GM06990 (cell line): ENCODE results near the gene MICAL2.

Source experiments
- DNase-seq: peaks from one replicate; pipeline ENCODE4 v3.0.0-alpha.2; 2011; ENCODE audit not compliant: insufficient read length; ENCODE audit errors: extremely low read depth
- H3K27me3 ChIP-seq: replicated peaks from 2 replicates; pipeline ENCODE4 v1.6.0; 2011; ENCODE audit warnings: low read length; ENCODE audit not compliant: control insufficient read depth, insufficient read depth
- H3K36me3 ChIP-seq: 2 replicates; pipeline ENCODE4 v1.5.1; 2011; ENCODE audit warnings: low read length; ENCODE audit not compliant: control insufficient read depth, insufficient read depth
- H3K4me3 ChIP-seq: replicated peaks from 2 replicates; pipeline ENCODE4 v1.5.1; 2011; ENCODE audit warnings: low read depth, mild to moderate bottlenecking, control low read depth, low read length
- TF ChIP-seq, protein P1 (sequence below): IDR thresholded peaks from 2 replicates; pipeline ENCODE4 v1.5.1; 2011; ENCODE audit warnings: low read length, control low read depth, mild to moderate bottlenecking, inconsistent platforms; ENCODE audit not compliant: insufficient read depth, poor library complexity, severe bottlenecking

The MICAL2 gene

DNA sequence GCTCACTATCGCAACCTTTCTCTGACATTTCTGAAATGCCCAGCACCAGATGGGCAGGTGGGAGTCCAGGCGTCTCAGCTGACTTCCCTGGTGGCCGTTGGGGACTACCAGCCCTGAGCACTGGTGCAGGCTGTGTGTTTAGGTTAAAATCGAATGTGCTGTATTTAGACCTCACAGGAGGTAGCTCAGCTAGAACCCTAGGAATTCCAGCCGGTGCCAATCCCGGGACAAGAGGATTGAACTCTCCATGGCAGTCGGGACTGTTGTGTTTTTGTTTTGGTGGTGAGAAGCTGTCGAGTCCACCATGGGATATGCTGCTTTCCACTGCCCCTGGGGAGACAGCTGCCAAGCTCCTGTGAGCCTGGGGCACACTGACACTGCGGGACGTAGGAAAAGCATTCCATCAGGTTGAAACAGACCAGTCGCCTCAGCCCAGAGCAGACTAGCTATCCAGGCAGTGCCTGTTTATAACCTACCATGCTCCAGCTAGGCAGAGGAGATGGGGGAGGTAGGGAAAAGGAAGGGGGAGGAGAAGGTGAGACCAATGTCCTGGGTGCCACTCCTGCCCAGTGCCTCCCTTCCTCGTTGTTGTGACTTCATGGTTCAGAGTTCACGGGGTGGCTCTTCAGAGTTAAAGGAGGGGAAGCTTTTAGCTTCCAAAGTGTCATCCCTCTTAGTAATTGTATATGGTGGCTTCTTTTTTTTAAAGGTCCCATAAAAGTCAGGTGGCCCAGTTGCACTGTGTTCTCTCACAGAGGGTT lies 53.0 kb downstream of the MICAL2 start:
- DNase-seq = no peak
- TF ChIP-seq, protein P1, sequence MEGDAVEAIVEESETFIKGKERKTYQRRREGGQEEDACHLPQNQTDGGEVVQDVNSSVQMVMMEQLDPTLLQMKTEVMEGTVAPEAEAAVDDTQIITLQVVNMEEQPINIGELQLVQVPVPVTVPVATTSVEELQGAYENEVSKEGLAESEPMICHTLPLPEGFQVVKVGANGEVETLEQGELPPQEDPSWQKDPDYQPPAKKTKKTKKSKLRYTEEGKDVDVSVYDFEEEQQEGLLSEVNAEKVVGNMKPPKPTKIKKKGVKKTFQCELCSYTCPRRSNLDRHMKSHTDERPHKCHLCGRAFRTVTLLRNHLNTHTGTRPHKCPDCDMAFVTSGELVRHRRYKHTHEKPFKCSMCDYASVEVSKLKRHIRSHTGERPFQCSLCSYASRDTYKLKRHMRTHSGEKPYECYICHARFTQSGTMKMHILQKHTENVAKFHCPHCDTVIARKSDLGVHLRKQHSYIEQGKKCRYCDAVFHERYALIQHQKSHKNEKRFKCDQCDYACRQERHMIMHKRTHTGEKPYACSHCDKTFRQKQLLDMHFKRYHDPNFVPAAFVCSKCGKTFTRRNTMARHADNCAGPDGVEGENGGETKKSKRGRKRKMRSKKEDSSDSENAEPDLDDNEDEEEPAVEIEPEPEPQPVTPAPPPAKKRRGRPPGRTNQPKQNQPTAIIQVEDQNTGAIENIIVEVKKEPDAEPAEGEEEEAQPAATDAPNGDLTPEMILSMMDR = no peak
- H3K27me3 ChIP-seq = no peaks in the 10 kb centered on the region
- no peak overlapping the region for H3K4me3 ChIP-seq
- no peaks in the 10 kb centered on the region for H3K36me3 ChIP-seq

DNA sequence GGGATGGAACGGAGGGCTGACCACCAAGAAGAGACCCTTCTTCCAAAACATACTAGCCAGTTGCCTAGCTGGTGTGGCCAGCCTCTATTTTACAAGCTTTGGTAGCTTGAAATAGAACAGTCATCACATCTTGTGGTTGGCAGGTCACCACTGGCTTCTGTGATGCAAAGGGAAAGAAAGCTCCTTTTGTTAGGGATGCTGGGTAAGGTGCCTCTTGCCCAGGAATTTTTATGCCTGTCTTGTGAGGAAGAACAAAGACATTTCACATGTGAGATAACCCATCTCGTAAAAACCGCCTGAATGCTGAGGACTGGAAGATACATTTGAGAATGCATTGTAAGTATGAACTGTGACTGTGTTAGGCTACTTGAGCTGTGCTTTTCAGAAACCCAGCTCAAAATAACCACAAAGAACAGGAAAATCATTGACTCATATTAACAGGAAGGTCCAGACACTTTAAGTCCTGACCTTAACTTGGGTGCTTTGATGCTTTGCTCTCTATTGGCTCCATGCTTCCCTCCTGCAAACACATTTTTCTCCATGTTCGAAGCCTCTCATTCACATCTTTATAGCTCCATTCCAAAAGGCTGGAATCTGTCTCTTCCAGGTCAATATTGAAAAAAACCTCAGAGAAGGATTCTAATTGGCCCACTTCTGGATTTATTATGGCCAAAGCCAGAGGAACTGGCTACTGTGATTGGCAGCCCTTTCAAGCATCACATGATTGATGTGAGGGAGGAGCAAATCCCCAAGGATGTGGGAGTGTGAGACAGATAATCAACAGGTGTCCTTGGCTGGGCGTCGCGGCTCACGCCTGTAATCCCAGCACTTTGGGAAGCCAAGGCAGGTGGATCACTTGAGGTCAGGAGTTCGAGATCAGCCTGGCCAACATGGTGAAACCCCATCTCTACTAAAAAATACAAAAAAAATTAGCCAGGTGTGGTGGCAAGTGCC lies 53.9 kb downstream of the MICAL2 start:
- DNase-seq = no peak
- Histone ChIP-seq H3K36me3 (no peaks in the 10 kb centered on the region), H3K27me3 (no peaks in the 10 kb centered on the region), H3K4me3 (no peak overlapping the region)
- TF ChIP-seq, protein P1 = no peak

DNA sequence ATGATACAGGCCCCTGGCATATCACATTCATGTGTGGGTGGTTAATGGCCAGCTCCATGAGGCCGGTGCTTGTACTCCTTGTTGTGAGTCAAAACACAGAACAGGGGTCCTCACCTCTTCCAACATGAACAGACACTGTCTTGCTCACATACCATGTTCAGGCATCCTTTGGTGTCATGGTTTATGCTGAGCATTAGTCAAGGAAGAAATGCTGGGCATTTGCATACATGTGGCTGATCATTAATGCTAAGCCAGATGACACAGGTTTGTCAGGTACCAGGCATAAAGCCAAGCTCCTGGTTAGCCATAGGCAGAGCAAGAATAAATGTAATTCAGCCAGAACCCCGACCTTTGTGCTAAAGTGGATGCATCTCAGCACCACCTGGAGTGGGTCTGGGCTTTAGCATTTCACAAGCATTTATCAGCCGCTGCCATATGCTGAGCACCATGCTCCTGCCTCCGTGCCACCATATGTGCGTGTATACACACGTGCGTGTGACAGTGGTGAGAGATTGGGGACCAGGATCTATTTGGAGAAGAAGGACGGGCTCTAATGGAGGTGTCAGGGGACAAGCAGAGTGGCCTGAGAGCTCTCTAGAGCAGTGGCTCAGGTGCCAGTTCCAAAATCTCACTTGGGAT lies 55.0 kb downstream of the MICAL2 start:
- Histone ChIP-seq H3K27me3 (no peaks in the 10 kb centered on the region), H3K4me3 (no peak overlapping the region), H3K36me3 (no peaks in the 10 kb centered on the region)
- TF ChIP-seq, protein P1 = no peak
- DNase-seq = no peak

DNA sequence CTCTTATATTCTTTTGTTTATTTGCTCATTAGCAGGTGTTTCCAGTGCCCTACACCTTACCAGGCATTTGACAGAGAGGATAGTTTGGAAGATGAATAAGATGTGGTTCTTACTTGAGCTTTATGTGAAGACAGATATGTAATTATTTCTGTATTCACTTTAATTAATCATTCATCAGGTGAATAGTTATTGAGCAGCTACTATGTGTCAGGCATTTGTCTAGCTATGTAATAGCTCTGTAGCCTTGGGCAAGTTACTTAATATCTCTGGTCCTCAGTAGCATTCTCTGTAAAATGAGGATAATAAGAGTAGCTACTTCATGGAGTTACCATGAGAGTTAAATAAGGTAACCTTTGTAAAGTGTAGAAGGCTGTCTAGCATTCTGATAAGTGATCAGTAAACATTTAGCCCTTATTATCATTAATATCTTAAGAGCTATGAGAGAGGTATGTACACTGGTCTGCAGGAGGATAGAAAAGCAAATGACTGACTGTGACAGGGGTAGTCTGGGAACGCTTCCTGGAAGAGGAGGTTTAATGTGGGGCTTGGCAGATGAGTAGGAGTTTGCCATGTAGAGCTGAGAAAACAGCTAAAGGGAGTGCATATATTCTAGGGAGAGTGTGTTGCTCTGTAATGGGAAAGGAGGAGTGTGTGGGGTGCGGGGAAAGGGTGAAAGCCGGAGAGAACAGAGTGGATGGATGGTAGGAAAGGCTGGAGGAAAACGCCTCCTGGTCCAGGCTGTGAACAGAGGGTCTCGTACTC lies 56.1 kb downstream of the MICAL2 start:
- Histone ChIP-seq H3K36me3 (no peaks in the 10 kb centered on the region), H3K4me3 (no peak overlapping the region), H3K27me3 (no peaks in the 10 kb centered on the region)
- TF ChIP-seq, protein P1 = no peak
- no peak for DNase-seq
